HL-60 (cell line): ENCODE results near the gene HERC4.

ENCODE experiments used
- DNase-seq, 2 experiments: peaks; one replicate each; pipeline ENCODE4 v3.0.0-alpha.2; 2010 to 2020; ENCODE audit warnings: low read depth in 1 of 2, low spot score in 1 of 2
- H3K27ac ChIP-seq: fragments of 250-450 bp; sonication (Bioruptor Pico); replicated peaks from 2 replicates; pipeline ENCODE4 v1.5.1; 2020; ENCODE audit warnings: mild to moderate bottlenecking, moderate library complexity
- H3K27me3 ChIP-seq: fragments of 250-450 bp; sonication (Bioruptor Pico); 2 replicates; pipeline ENCODE4 v1.5.1; 2021; ENCODE audit warnings: mild to moderate bottlenecking, moderate library complexity; ENCODE audit not compliant: insufficient read depth, poor library complexity, severe bottlenecking
- H3K4me3 ChIP-seq: replicated peaks from 2 replicates; pipeline ENCODE4 v1.5.1; 2011; ENCODE audit warnings: mild to moderate bottlenecking, control low read depth, low read length; ENCODE audit not compliant: insufficient read depth
- GABPA ChIP-seq: IDR thresholded peaks from 2 replicates; pipeline ENCODE4 v1.6.1; 2012; ENCODE audit warnings: low read depth
- POLR2AphosphoS5 ChIP-seq: IDR thresholded peaks from 2 replicates; pipeline ENCODE4 v1.6.1; 2012; ENCODE audit warnings: low read depth
- REST ChIP-seq: IDR thresholded peaks from 2 replicates; pipeline ENCODE4 v1.6.1; 2012; ENCODE audit warnings: low read depth; ENCODE audit not compliant: insufficient replicate concordance
- SPI1 ChIP-seq: IDR thresholded peaks from 2 replicates; pipeline ENCODE4 v1.6.1; 2012; ENCODE audit warnings: low read depth, mild to moderate bottlenecking, borderline replicate concordance
- TF ChIP-seq, protein P1 (sequence below): IDR thresholded peaks from one replicate; pipeline ENCODE4 v1.5.1; 2011; ENCODE audit warnings: low read length, control low read depth, inconsistent platforms; ENCODE audit not compliant: insufficient read depth

The HERC4 gene

GRCh38 chr10:68086910-68087684 is 12.0 kb upstream of the HERC4 start:
- Histone ChIP-seq H3K4me3 (no peak overlapping the region), H3K27me3 (no peaks in the 10 kb centered on the region), H3K27ac (no peak overlapping the region)
- no peak for DNase-seq
- TF ChIP-seq, protein P1, sequence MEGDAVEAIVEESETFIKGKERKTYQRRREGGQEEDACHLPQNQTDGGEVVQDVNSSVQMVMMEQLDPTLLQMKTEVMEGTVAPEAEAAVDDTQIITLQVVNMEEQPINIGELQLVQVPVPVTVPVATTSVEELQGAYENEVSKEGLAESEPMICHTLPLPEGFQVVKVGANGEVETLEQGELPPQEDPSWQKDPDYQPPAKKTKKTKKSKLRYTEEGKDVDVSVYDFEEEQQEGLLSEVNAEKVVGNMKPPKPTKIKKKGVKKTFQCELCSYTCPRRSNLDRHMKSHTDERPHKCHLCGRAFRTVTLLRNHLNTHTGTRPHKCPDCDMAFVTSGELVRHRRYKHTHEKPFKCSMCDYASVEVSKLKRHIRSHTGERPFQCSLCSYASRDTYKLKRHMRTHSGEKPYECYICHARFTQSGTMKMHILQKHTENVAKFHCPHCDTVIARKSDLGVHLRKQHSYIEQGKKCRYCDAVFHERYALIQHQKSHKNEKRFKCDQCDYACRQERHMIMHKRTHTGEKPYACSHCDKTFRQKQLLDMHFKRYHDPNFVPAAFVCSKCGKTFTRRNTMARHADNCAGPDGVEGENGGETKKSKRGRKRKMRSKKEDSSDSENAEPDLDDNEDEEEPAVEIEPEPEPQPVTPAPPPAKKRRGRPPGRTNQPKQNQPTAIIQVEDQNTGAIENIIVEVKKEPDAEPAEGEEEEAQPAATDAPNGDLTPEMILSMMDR: no peak
- TF ChIP-seq REST: no peak
- no peak for TF ChIP-seq GABPA
- no peak for TF ChIP-seq SPI1
- no peak for TF ChIP-seq POLR2AphosphoS5

DNA sequence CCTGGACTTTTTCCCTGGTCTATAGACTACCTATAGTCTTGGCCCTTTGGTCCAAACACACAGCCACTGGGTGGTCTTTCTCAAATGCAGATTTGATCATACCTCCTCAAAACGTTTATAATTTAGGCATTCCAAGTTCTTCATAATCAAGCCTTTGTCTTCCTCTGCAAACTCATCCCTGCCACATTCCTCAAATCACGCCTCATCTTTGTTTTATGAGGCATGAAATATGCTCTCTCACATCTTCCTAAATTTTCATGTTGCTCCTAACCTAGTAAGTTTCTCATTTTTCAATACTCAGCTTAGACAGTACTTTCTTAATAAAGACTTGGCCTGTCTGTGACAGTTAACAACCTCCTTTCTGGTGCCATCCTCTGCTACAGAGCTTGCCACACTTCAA is 10.9 kb upstream of the HERC4 start:
- Histone ChIP-seq H3K27ac (no peak overlapping the region), H3K4me3 (no peak overlapping the region), H3K27me3 (no peaks in the 10 kb centered on the region)
- no peak for TF ChIP-seq GABPA
- TF ChIP-seq POLR2AphosphoS5: no peak
- TF ChIP-seq, protein P1: no peak
- TF ChIP-seq REST: no peak
- TF ChIP-seq SPI1: no peak
- DNase-seq: no peak

DNA sequence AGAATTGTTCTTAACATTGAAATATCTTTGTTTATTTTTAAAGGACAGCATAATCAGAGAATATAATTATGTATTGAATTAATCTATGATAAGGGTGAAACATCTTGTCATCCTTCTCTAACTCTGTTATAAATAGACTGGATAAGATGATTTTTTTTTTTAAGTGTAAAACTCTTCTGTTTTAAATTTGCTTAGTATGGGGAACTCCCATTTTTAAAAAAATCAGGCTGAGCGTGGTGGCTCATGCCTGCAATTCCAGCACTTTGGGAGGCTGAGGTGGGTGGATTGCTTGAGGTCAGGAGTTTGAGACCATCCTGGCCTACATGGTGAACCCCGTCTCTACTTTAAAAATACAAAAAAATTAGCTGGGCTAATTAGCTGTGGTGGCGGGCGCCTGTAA is 9.4 kb upstream of the HERC4 start:
- H3K27me3 ChIP-seq: no peaks in the 10 kb centered on the region
- H3K27ac ChIP-seq: no peak overlapping the region
- TF ChIP-seq, protein P1: no peak
- TF ChIP-seq GABPA (no peak), POLR2AphosphoS5 (no peak)
- no peak for DNase-seq
- H3K4me3 ChIP-seq: no peak overlapping the region

- TF ChIP-seq POLR2AphosphoS5 (no peak), REST (no peak), GABPA (no peak), SPI1 (no peak)
- TF ChIP-seq, protein P1: no peak
- Histone ChIP-seq H3K4me3 (no peak overlapping the region), H3K27ac (no peak overlapping the region), H3K27me3 (no peaks in the 10 kb centered on the region)
- DNase-seq: no peak
Measured at GRCh38 chr10:68083953-68084352, 8.9 kb upstream of the HERC4 start.
